Stimulated activated CD8-positive, alpha-beta memory T cell treated with anti-CD3 and anti-CD28 coated beads, Interleukin-12 subunit alpha, Interleukin-12 subunit beta, amount 100 ng/mL, for 24 hours (primary cell): Measurements from ENCODE around the gene RIMS4.
"Not testable (repeated sequence)": the region's sequence is repeated elsewhere in the genome, so short reads cannot be mapped to it uniquely, and the experiment has no call there.

Experiments used
- DNase-seq: peaks from one replicate; pipeline ENCODE4 v3.0.0-alpha.2; 2020; ENCODE audit errors: extremely low read depth

RIMS4 gene

DNA sequence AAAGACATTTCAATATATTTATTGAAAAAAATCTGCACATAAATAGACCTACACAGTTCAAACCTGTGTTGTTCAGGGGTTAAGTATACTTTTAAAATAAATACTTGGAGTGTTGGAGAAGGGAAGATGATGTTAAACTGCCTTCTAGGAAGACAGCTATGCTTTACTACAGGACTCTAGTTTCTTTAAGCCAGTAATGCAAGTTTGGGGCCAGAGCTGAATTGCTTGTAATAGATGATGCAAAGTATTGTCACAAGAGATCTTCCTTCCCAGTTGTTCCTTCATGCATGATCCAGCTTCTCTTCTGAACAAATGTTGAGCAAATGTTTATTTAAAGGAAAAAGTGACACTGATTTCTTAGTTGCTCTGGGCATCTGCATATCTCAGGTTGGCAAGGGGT is 20.2 kb upstream of the RIMS4 start:
- no peak for DNase-seq

- DNase-seq: no peak
Observed at GRCh38 chr20:44829688-44830087, 19.3 kb upstream of the RIMS4 start.

- DNase-seq: no peak
Observed at GRCh38 chr20:44828640-44829039, 18.3 kb upstream of the RIMS4 start.

GRCh38 chr20:44827401-44827800 is 17.1 kb upstream of the RIMS4 start:
- no peak for DNase-seq

DNA sequence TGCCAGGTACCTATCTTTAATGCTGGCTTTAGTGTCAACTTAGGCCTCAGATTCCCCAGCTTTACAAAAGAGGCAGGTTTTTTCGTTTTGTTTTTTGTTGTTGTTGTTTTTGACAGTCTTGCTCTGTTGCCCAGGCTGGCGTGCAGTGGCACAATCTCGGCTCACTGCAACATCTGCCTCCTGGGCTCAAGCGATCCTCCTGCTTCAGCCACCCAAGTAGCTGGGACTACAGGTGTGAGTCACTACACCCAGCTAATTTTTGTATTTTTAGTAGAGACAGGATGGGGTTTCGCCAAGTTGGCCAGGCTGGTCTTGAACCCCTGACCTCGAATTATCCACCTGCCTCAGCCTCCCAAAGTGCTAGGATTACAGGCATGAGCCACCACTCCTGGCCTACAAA is 11.2 kb upstream of the RIMS4 start:
- not testable (repeated sequence) for DNase-seq

GRCh38 chr20:44819936-44820335 is 9.6 kb upstream of the RIMS4 start:
- DNase-seq: no peak

DNA sequence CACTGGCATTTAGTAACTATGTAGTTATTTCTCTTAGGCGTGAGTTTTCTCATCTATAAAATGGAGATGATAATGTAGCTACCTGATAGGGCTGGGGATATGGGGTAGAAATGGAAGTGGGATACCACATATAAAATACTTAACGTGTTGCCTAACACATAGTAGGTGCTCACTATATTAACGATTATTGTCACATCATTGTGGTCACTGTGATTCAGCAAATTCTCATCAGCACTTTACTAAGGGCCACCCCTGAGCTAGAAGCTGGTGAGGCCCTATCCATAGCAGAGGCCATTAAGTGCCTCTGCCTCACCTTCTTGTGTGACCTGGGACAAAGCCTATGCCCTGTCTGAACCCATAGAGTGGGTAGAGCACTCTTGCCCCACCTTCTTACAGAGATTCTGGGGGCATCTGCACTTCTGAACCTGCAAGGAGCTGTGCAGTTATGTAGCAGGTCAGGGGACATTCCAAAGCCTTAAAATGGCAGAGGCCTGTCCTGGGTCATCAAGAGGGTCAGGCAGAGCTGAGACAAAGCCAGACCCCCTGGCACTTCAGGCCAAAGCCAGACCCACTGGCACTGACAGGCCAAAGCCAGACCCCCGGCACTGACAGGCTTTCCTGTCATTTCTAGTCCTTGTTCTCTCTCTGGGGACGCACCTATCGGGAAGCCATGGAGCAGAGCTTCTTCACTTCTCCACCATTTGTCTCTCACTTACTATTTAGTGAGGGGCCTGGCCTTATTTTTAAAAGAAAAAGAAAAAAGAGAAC is 7.0 kb upstream of the RIMS4 start:
- DNase-seq: no peak

DNA sequence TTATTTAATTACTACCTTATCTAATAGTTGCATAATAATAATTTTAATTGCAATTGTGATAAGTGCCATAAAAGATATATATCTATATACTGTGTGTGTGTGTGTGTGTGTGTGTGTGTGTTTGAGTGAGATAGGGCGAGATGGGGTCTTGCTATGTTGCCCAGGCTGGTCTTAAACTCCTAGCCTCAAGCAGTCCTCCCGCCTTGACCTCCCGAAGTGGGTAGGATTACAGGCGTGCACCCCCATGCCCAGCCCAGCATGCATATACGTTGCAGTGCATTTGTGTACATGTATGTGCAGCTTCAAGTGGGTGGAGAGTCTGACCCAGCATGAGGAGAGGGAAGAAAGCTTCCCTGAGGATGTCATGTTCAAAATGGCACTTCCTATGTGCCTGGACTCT is 4.6 kb upstream of the RIMS4 start:
- no peak for DNase-seq

GRCh38 chr20:44811150-44811685 is 872 bp upstream of the RIMS4 start:
- DNase-seq: no peak

DNA sequence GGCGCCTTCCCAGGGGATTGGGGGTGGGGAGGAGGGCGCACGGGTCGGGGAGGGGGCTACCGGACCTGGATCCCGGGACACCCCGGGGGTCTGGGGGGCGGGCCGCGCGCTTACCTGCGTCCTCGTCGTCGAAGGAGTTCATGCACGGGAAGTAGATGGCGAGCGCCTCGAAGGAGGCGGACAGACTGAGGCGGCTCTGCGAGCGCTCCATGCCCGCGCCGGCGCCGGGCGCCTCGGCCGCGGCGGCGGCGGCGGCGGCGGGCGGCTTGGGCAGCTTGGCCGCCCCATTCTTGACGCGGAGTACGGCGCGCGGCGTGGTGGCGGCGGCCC is 320 bp downstream of the RIMS4 start:
- DNase-seq: no peak

GRCh38 chr20:44809380-44810060 is 826 bp downstream of the RIMS4 start:
- no peak for DNase-seq

- no peak for DNase-seq
Observed at GRCh38 chr20:44807684-44808056, 2.7 kb downstream of the RIMS4 start.

DNA sequence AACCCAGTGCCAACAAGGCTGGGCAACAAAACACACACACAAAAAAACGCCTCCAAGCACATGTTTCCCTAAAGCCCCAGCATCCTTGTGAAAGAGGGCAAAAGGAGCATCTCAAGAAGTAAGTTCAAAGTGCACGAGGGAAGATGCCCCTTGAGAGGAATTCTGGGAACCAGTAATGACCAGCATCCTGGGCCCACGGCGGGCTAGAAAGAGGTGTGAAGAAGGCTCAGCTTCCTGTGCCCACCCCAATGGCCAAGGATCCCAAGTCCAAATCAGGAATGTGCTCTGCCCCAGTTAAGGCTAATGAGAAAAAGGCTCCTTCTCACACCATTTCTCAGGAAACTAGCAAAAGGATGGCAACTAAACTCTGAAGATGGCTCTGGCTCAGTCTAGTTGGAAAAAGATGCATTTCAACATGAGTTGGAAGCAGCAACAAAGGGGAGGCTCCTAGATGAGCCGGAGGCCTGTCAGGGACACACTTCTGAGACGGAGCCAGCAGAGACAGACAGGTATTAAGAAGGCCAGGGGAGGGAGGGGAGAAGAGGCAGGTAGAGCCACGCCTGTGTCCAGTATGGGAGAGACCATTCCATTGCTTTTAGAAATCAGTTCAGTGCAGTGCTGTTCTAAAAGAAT is 3.2 kb downstream of the RIMS4 start:
- DNase-seq: no peak

DNA sequence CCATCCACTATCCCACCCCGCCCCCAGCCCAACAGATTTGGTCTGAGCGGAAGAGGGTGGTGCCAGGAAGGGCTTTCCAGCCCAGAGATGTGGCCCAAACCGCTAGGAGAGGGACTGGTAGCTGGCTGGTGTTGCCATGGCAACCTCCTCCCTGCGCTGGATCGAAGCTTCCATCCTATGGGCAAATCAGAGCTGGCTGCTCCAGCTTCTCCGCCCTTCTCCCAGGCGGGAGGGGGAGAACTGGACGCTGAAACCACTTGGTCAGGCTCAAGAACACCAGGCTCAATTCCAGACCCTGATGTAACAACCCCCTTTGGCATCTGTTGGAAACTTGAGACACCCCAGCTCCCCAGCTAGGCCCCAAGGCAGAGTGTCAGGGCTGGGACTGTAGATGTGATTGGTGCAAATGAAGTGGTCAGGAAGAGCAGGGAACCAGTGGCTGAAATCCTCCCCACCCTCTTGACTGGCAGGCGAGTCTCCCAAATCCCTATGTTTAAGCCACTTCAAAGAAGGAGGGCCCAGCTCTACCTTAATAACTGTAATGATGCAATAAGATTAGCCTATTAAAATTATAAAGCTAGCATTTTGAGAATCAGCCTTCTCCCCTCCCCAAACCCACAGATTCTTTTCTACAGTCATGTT is 4.2 kb downstream of the RIMS4 start:
- DNase-seq: no peak

DNA sequence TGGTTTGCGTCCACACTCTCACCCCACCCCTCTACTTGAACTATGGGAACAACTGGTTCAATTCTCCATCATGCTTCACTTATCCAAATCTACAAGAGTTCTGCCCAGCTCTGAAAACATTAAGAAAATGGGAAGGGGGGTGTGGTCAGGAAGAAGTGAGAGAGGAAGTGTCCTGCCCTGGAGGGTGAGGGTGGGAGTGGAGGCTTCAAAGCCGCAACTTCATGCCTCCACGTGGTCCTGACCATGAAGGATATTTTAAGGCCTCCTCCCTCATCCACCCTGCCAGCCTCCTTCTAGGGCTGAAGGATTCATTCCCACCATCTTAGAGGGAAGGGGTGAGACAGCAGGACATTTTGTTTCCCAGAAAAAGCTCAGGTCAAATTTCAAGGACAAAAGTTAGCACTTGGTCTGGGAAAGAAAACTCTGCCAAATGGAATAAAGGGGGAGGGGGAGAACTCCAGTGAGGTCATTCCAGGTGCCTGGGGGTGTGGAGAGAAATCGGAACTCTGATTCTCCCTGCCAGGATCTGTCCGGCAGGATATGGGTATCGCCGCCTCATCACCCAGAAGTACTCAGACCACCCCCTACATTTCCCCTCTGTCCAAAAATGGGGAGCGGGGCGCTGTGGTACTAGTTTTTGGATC is 4.9 kb downstream of the RIMS4 start:
- DNase-seq: no peak

DNA sequence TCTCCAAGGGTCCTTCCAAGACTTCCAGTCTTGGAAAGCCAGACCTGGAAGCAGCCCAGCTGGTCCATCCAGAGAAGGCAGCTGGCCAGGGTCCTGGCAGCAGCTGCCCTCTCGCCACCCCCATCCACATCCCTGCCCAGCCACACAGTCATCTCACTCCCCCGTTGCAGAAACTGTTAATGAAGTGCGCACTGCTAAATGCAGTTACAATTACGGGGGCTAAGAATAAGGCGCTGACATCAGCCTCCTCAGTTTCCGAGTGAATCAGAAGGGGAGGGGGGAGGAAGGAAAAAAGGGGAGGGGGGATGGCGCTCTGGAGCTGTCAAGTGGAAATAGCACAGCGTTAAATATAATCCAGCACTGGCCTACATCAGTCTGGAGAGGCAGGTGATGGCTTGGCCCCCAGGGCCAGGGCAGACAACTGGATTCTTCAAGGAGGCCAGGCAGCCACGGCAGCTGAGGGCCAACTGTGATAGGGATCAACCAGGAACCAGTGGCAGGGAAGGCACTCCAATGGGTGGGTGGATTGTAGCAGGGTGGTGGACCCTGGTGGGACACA is 6.9 kb downstream of the RIMS4 start:
- no peak for DNase-seq

DNA sequence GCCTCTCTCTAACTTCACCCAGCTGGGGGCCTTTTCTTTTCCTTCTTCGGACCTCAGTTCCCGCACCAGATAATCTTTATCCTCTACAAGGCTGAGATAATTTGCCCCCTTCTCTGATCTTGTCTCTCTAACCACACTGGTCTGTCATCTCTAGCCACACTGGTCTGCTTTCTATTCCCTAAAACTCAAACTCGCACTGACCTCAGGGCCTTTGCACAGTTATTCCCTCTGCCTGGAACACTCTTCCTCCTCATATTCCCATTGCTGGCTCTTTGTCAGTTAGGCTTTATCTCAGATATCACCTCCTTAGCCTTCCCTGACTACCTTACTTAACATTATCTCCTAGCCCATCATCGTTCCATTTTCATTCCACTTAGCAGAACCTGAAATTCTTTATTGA is 7.6 kb downstream of the RIMS4 start:
- DNase-seq: no peak

DNA sequence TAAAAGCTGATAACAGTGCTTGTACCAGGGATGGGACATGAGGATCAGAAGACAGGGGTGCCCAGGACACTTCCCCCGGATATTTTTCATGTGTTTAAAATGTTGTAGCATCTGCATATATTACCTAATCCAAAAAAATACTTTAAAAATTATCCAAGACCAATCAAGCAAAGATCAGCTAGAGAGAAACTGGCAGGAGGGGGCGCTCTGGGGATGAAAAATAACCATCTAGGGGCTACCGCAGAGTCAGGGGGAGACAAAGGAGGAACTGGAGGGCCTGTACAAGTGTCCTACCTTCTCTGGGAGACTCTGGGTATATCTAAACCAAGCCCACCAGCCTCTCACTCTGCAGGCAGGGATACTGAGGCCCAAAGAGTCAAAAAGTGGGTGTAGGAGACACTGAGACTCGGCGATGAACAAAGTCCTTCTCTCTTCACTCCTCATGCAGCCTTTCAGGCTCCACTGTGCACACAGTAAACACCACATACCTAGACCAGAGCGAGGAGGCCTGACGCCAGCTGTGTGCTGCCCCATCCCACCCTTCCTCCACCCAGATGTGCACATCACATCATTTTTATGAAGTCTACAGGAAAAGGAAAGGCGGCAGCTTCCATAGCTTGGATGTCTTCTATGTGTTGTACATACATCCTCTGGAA is 9.8 kb downstream of the RIMS4 start:
- DNase-seq: no peak

GRCh38 chr20:44799691-44800090 is 10.7 kb downstream of the RIMS4 start:
- DNase-seq: no peak

GRCh38 chr20:44796758-44797457 is 13.4 kb downstream of the RIMS4 start:
- no peak for DNase-seq

DNA sequence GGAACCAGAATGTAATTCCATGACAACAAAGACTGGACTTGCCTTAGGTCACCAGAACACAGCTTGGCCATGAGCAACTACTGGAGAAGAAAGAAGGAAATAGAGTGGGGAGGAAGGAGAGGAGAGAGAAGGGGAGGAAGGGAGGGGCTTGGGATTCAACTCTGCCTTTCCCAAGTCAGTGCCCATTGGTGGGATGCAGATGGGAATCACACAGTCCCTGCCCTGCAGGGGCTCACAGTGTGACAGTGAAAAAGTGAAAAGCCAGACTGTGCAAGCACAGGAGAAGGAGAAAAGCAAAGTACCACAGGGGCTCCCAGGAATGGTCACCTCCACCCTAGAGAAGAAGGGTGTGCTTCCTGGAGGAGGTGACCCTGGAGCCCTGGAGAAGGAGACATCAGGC is 14.0 kb downstream of the RIMS4 start:
- DNase-seq: no peak
